ENCODE results near the gene RPS6KA5.

DNA sequence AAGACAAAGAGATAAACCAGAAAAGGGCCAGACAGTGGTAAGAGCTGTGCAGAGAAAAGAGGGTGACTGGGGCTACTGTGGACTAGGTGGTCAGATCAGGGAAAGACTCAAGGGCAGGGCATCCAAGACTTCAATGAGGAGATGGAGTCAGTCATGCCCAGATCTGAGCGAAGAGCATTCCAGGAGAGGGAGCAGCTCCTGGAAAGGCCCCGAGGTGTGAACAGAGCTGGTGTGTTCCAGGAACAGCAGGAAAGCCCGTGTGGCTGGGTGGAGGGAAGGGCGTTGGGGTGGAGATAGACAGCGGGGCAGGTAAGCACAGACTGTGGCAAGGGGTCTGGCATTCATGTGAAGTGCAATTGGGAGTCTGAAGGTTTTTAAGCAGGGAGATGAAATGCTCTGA lies 261.0 kb downstream of the RPS6KA5 start:
- TF ChIP-seq CTCF (IDR thresholded peaks at IDR 0.05 in 4 of 5, conservative IDR thresholded peaks at IDR 0.05 in 1 of 5) (no peak), POLR2A (IDR thresholded peaks at IDR 0.05) (no peak)

All from gastrocnemius medialis (tissue), 4 donors.